HepG2 (cell line): Measurements from ENCODE around the gene RABGGTA. TPM values are rescaled to one million over a fixed set of nuclear protein-coding genes. Genes with fewer than 3 reads are reported as not detected.

Experiments
- AKAP8 ChIP-seq: sonication (generic); formaldehyde crosslinking; IDR thresholded peaks from 2 replicates; pipeline ENCODE4 v1.5.1; 2020; ENCODE audit warnings: mild to moderate bottlenecking, missing genetic modification reagents
- ARHGAP35 ChIP-seq: sonication (generic); formaldehyde crosslinking; IDR thresholded peaks from 2 replicates; pipeline ENCODE4 v1.9.0; 2022; ENCODE audit warnings: mild to moderate bottlenecking, inconsistent platforms, moderate library complexity, missing genetic modification reagents, borderline replicate concordance
- CSRNP1 ChIP-seq: sonication (generic); formaldehyde crosslinking; IDR thresholded peaks from 2 replicates; pipeline ENCODE4 v1.8.1; 2023; ENCODE audit warnings: mild to moderate bottlenecking, missing genetic modification reagents
- ETS1 ChIP-seq: sonication (generic); formaldehyde crosslinking; IDR thresholded peaks from 2 replicates; pipeline ENCODE4 v1.4.0; 2020; ENCODE audit warnings: missing genetic modification reagents
- HMG20B ChIP-seq: conservative IDR thresholded peaks from 2 replicates; pipeline ENCODE4 v1.6.1; 2016; ENCODE audit warnings: missing genetic modification reagents, missing compliant biosample characterization
- KLF11 ChIP-seq: IDR thresholded peaks from 2 replicates; pipeline ENCODE4 v1.6.1; 2016; ENCODE audit warnings: missing compliant biosample characterization
- KLF15 ChIP-seq: sonication (generic); formaldehyde crosslinking; IDR thresholded peaks from 2 replicates; pipeline ENCODE4 v1.8.1; 2023; ENCODE audit warnings: borderline replicate concordance, mild to moderate bottlenecking, inconsistent platforms, missing genetic modification reagents, mixed read lengths
- NFE2L1 ChIP-seq: sonication (generic); formaldehyde crosslinking; IDR thresholded peaks from 2 replicates; pipeline ENCODE4 v1.4.0; 2020; ENCODE audit warnings: missing genetic modification reagents, mild to moderate bottlenecking, borderline replicate concordance
- POLR2AphosphoS2 ChIP-seq: IDR thresholded peaks from 2 replicates; pipeline ENCODE4 v1.6.1; 2011; ENCODE audit warnings: low read depth, low read length, improper control_type of control experiment
- ZFY ChIP-seq: sonication (generic); formaldehyde crosslinking; IDR thresholded peaks from 2 replicates; pipeline ENCODE4 v1.4.0; 2020; ENCODE audit warnings: missing genetic modification reagents
- ZMYM4 ChIP-seq: sonication (generic); formaldehyde crosslinking; IDR thresholded peaks from 2 replicates; pipeline ENCODE4 v1.8.1; 2023; ENCODE audit warnings: mild to moderate bottlenecking, missing genetic modification reagents
- ZNF160 ChIP-seq: sonication (generic); formaldehyde crosslinking; IDR thresholded peaks from 2 replicates; pipeline ENCODE4 v1.8.0; 2022; ENCODE audit warnings: mild to moderate bottlenecking, inconsistent platforms, missing genetic modification reagents
- ZNF232 ChIP-seq: sonication (generic); formaldehyde crosslinking; IDR thresholded peaks from 2 replicates; pipeline ENCODE4 v1.4.0; 2020; ENCODE audit warnings: missing genetic modification reagents, borderline replicate concordance
- ZNF619 ChIP-seq: sonication (generic); formaldehyde crosslinking; IDR thresholded peaks from 2 replicates; pipeline ENCODE4 v1.4.0; 2020; ENCODE audit warnings: mild to moderate bottlenecking, missing genetic modification reagents
- ZNF687 ChIP-seq: sonication (generic); formaldehyde crosslinking; IDR thresholded peaks from 2 replicates; pipeline ENCODE4 v1.5.1; 2020; ENCODE audit warnings: mild to moderate bottlenecking, missing genetic modification reagents, moderate library complexity
- ZNF747 ChIP-seq: sonication (generic); formaldehyde crosslinking; IDR thresholded peaks from 2 replicates; pipeline ENCODE4 v1.8.1; 2023; ENCODE audit warnings: missing genetic modification reagents, mild to moderate bottlenecking, borderline replicate concordance
- ZNF768 ChIP-seq: sonication (generic); formaldehyde crosslinking; IDR thresholded peaks from 2 replicates; pipeline ENCODE4 v1.4.0; 2020; ENCODE audit warnings: missing genetic modification reagents
- polyA plus RNA-seq, 8 experiments: library from polyadenylated mRNA; depleted of rRNA in 3 of 8; stranded (reverse) in 7 of 8; unstranded in 1 of 8; fragments of >200 nt; fragmentation: Illumina TruSeq in 4 of 8; extraction: Trizol in 4 of 8; gene quantifications; 2 replicates each; pipeline versions ENCODE4 v1.2.1 to v1.2.3, GENCODE V29; 2011 to 2016; ENCODE audit warnings: low read depth in 4 of 8, missing spikeins in 1 of 8, mixed read lengths in 1 of 8; ENCODE audit not compliant: insufficient read depth in 1 of 8
- total RNA-seq, 5 experiments: library from RNA; depleted of rRNA; stranded (reverse); fragments of >200 nt; fragmentation: Illumina TruSeq; extraction: Trizol; gene quantifications; 2 replicates each; pipeline ENCODE4 v1.2.3, GENCODE V29; 2016; ENCODE audit warnings: low read depth in 1 of 5
- TF ChIP-seq, protein P1 (sequence below): sonication (generic); formaldehyde crosslinking; IDR thresholded peaks from 2 replicates; pipeline ENCODE4 v1.4.0; 2020; ENCODE audit warnings: missing genetic modification reagents, mild to moderate bottlenecking, borderline replicate concordance

Gene RABGGTA
- total and polyA plus RNA-seq, 2 of the 13 experiments (the other 11 are each of a cell fraction or from before 2014, with no cell fraction given): 57.9 to 90.8 TPM

- TF ChIP-seq ZNF232 (peak; percentile 14; the same call in 1 of the 2 replicates), ETS1 (CRISPR knock-in tag) (0 out of 2 replicates have a peak, but pooled peaks have one; percentile 24), CSRNP1 (CRISPR knock-in tag) (peak; percentile 15; the same call in 1 of the 2 replicates), ZNF160 (peak; percentile 8; the same call in 1 of the 2 replicates), KLF11 (CRISPR knock-in tag) (no peak), ZMYM4 (CRISPR knock-in tag) (no peak), ZFY (CRISPR knock-in tag) (peak; percentile 59), ZNF687 (CRISPR knock-in tag) (peak; percentile 89), ZNF619 (CRISPR knock-in tag) (no peak; the same call in 1 of the 2 replicates), HMG20B (CRISPR knock-in tag) (no peak), ZNF747 (CRISPR knock-in tag) (peak; percentile 80; the same call in 1 of the 2 replicates), ZNF768 (CRISPR knock-in tag) (peak; percentile 36; the same call in 1 of the 2 replicates), ARHGAP35 (CRISPR knock-in tag) (peak; percentile 60; the same call in 1 of the 2 replicates), AKAP8 (CRISPR knock-in tag) (peak; percentile 55; the same call in 1 of the 2 replicates), POLR2AphosphoS2 (0 out of 2 replicates have a peak, but pooled peaks have one; percentile 32), NFE2L1 (CRISPR knock-in tag) (peak; percentile 68; the same call in 1 of the 2 replicates), KLF15 (CRISPR knock-in tag) (0 out of 2 replicates have a peak, but pooled peaks have one; percentile 14)
- TF ChIP-seq, protein P1, sequence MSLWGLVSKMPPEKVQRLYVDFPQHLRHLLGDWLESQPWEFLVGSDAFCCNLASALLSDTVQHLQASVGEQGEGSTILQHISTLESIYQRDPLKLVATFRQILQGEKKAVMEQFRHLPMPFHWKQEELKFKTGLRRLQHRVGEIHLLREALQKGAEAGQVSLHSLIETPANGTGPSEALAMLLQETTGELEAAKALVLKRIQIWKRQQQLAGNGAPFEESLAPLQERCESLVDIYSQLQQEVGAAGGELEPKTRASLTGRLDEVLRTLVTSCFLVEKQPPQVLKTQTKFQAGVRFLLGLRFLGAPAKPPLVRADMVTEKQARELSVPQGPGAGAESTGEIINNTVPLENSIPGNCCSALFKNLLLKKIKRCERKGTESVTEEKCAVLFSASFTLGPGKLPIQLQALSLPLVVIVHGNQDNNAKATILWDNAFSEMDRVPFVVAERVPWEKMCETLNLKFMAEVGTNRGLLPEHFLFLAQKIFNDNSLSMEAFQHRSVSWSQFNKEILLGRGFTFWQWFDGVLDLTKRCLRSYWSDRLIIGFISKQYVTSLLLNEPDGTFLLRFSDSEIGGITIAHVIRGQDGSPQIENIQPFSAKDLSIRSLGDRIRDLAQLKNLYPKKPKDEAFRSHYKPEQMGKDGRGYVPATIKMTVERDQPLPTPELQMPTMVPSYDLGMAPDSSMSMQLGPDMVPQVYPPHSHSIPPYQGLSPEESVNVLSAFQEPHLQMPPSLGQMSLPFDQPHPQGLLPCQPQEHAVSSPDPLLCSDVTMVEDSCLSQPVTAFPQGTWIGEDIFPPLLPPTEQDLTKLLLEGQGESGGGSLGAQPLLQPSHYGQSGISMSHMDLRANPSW (CRISPR knock-in tag): 0 out of 2 replicates have a peak, but pooled peaks have one; percentile 59
These were observed 35.8 kb upstream of the RABGGTA start (continued) for GRCh38 chr14:24307156-24307574.
